Lower leg skin (tissue), 4 donors: ENCODE results near the gene TAGLN2. TPM values are rescaled to one million over a fixed set of nuclear protein-coding genes. Genes with fewer than 3 reads are reported as not detected.

Experiments
- DNase-seq, 2 donors: peaks; one replicate each; pipeline ENCODE4 v3.0.0-alpha.2; 2019; ENCODE audit warnings: low spot score in 2 of 2
- H3K4me3 ChIP-seq: fragments of 200-600 bp; sonication (generic); 2 replicates; pipeline ENCODE4 v1.5.1; 2017; ENCODE audit warnings: mild to moderate bottlenecking, low read depth; ENCODE audit not compliant: poor library complexity, severe bottlenecking
- CTCF ChIP-seq, 3 donors: fragments of 450-650 bp; IDR thresholded peaks; one replicate each; pipeline ENCODE4 v1.5.1; 2016; ENCODE audit warnings: antibody characterized with exemption in 3 of 3, mild to moderate bottlenecking in 3 of 3, moderate library complexity in 2 of 3
- POLR2A ChIP-seq, 2 donors: fragments of 450-650 bp; IDR thresholded peaks; one replicate each; pipeline ENCODE4 v1.6.1; 2016 to 2017; ENCODE audit warnings: antibody characterized with exemption in 2 of 2, mild to moderate bottlenecking in 1 of 2, moderate library complexity in 1 of 2
- WGBS, 2 donors: methylation state at CpG; one replicate each; pipeline ENCODE4 v1.1.5; 2018; 5-methylcytosine and 5-hydroxymethylcytosine counted together
- intact Hi-C: fragments of 100-400 bp; cut with DNase I; formaldehyde crosslinking; loops from one replicate; pipeline ENCODE4 v1.15.0; 2023; ENCODE audit warnings: low total_unique reads
- total RNA-seq, 4 donors: library from RNA; depleted of rRNA; stranded (reverse); fragments of >200 nt; gene quantifications; one replicate each; pipeline ENCODE4 v1.1.0, GENCODE V29; 2016

Gene TAGLN2
- total RNA-seq, 4 donors from 2014 or later = 244 to 413 (median 306) TPM

- no peak for DNase-seq
- intact Hi-C loops = no loop called here
- 72 to 74% methylated on average over 4 of the region's 4 CpGs for WGBS, 2 donors
- TF ChIP-seq CTCF (IDR thresholded peaks at IDR 0.05) (no peak), POLR2A (IDR thresholded peaks at IDR 0.05) (no peak)
- no peak overlapping the region for H3K4me3 ChIP-seq
Measured at GRCh38 chr1:159873530-159874143, 51.7 kb downstream of the TAGLN2 start.

GRCh38 chr1:159872891-159873290, 52.4 kb downstream of the TAGLN2 start:
- 62 to 63% methylated on average over 15 of the region's 15 CpGs for WGBS, 2 donors
- TF ChIP-seq CTCF (IDR thresholded peaks at IDR 0.05) = no peak
- no peak for TF ChIP-seq POLR2A (IDR thresholded peaks at IDR 0.05)
- H3K4me3 ChIP-seq = no peak overlapping the region
- DNase-seq = peak; percentile 45 to 86
- intact Hi-C loops = no loop called here

- 78 to 86% methylated on average over 5 of the region's 5 CpGs for WGBS, 2 donors
- DNase-seq = peak in 1 of 2 donors; percentile 57
- no peak overlapping the region for H3K4me3 ChIP-seq
- no peak for TF ChIP-seq CTCF (IDR thresholded peaks at IDR 0.05)
- no peak for TF ChIP-seq POLR2A (IDR thresholded peaks at IDR 0.05)
- intact Hi-C loops = no loop called here
Measured at GRCh38 chr1:159870704-159871103, 54.6 kb downstream of the TAGLN2 start.

- no peak for TF ChIP-seq CTCF (IDR thresholded peaks at IDR 0.05)
- TF ChIP-seq POLR2A (IDR thresholded peaks at IDR 0.05) = no peak
- intact Hi-C loops = no loop called here
- 46 to 50% methylated on average over 1 of the region's 1 CpG for WGBS, 2 donors
Measured at GRCh38 chr1:159869607-159870006, 55.7 kb downstream of the TAGLN2 start.

GRCh38 chr1:159869173-159869572, 56.1 kb downstream of the TAGLN2 start:
- H3K4me3 ChIP-seq = no peak overlapping the region
- WGBS, 2 donors = 36 to 37% methylated on average over 4 of the region's 4 CpGs
- intact Hi-C loops = no loop called here
- peak in 1 of 2 donors; percentile 84 for DNase-seq
- TF ChIP-seq POLR2A (IDR thresholded peaks at IDR 0.05) (no peak), CTCF (IDR thresholded peaks at IDR 0.05) (no peak)

More at GRCh38 chr1:159869607-159870006, 55.7 kb downstream of the TAGLN2 start:
- H3K4me3 ChIP-seq = no peak overlapping the region
- DNase-seq = peak in 1 of 2 donors; percentile 15

- 59 to 77% methylated on average over 3 of the region's 3 CpGs for WGBS, 2 donors
- intact Hi-C loops = no loop called here
- peak in 1 of 2 donors; percentile 67 for DNase-seq
- no peak overlapping the region for H3K4me3 ChIP-seq
- TF ChIP-seq POLR2A (IDR thresholded peaks at IDR 0.05) (no peak), CTCF (IDR thresholded peaks at IDR 0.05) (no peak)
Measured at GRCh38 chr1:159868766-159869165, 56.5 kb downstream of the TAGLN2 start.
